Brain microvascular endothelial cell (primary cell): ENCODE results near the gene NFIB.

Source experiments
- DNase-seq: peaks from one replicate; pipeline ENCODE4 v3.0.0-alpha.2; 2020
- H3K27ac ChIP-seq: fragments of 250-450 bp; sonication (Bioruptor Pico); 2 replicates; pipeline ENCODE4 v1.5.1; 2020; ENCODE audit warnings: mild to moderate bottlenecking, moderate library complexity
- H3K27me3 ChIP-seq: fragments of 250-450 bp; sonication (Bioruptor Pico); replicated peaks from 2 replicates; pipeline ENCODE4 v1.5.1; 2020; ENCODE audit warnings: mild to moderate bottlenecking
- H3K36me3 ChIP-seq: fragments of 250-450 bp; sonication (Bioruptor Pico); replicated peaks from 2 replicates; pipeline ENCODE4 v1.5.1; 2020; ENCODE audit warnings: mild to moderate bottlenecking
- H3K4me3 ChIP-seq: 2 replicates; pipeline ENCODE4 v1.5.1; 2011; ENCODE audit warnings: low read depth, mild to moderate bottlenecking, control low read depth, low read length, moderate library complexity
- in situ Hi-C: cut with HindIII; loops from 2 replicates; pipeline ENCODE4 v1.10.0; 2017; ENCODE audit warnings: low sequenced_read_pairs, low pct_ligation_motif_present
- TF ChIP-seq, protein P1 (sequence below): IDR thresholded peaks from 2 replicates; pipeline ENCODE4 v1.5.1; 2011; ENCODE audit warnings: low read depth, mild to moderate bottlenecking, moderate library complexity, low read length, control low read depth, inconsistent platforms; ENCODE audit errors: missing control alignments

NFIB gene

DNA sequence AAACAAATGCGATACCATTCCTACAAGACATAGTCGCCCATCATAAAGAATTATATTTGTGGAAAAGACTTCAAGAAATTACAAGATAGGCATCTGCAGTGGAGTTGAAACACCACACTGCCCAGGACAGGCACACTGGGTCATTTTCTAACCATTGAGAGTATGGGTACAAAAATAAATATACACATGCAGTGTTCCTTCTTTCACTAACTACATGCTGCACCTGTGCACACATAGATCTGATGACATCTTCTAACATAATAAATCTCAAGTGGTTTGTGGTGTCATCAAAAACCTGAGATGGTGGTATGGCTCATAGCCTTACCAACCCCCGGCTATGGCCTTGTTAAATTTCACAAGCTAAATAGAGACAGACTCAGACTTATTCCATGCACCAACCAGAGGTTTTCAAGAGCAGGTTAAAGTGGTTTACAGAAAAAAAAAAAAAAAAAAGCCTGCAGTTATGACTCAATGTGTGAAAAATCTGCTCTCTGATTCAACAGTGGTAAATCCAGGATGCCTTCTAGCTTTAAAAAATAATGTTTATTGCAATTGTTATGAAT is 12.4 kb upstream of the NFIB start:
- TF ChIP-seq, protein P1, sequence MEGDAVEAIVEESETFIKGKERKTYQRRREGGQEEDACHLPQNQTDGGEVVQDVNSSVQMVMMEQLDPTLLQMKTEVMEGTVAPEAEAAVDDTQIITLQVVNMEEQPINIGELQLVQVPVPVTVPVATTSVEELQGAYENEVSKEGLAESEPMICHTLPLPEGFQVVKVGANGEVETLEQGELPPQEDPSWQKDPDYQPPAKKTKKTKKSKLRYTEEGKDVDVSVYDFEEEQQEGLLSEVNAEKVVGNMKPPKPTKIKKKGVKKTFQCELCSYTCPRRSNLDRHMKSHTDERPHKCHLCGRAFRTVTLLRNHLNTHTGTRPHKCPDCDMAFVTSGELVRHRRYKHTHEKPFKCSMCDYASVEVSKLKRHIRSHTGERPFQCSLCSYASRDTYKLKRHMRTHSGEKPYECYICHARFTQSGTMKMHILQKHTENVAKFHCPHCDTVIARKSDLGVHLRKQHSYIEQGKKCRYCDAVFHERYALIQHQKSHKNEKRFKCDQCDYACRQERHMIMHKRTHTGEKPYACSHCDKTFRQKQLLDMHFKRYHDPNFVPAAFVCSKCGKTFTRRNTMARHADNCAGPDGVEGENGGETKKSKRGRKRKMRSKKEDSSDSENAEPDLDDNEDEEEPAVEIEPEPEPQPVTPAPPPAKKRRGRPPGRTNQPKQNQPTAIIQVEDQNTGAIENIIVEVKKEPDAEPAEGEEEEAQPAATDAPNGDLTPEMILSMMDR, result no peak
- in situ Hi-C loops, result no loop called here
- Histone ChIP-seq H3K36me3 (no peaks in the 10 kb centered on the region), H3K27me3 (no peaks in the 10 kb centered on the region), H3K4me3 (no peak overlapping the region), H3K27ac (no peak overlapping the region)
- DNase-seq, result peak; percentile 16

DNA sequence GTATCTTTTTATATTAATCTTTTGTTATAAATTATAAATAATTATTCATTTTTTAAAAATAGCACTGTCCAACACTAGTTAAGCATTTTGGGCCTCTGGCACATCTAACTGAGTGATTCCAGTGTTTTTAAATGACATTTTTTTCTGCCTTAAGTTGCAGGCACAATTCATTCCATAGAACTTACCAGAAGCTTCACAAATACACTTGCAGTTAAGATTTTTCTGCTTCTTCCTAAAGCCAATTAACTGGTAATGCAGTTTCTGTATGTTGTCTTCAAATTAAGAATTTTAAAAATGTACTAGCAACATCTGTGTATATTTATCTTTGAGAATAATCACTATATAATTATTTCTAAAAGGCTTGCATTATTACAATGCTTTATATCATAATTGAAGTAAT is 11.2 kb upstream of the NFIB start:
- TF ChIP-seq, protein P1, result no peak
- no peaks in the 10 kb centered on the region for H3K27me3 ChIP-seq
- DNase-seq, result no peak
- no peak overlapping the region for H3K27ac ChIP-seq
- in situ Hi-C loops, result no loop called here
- H3K4me3 ChIP-seq, result no peak overlapping the region
- no peaks in the 10 kb centered on the region for H3K36me3 ChIP-seq

DNA sequence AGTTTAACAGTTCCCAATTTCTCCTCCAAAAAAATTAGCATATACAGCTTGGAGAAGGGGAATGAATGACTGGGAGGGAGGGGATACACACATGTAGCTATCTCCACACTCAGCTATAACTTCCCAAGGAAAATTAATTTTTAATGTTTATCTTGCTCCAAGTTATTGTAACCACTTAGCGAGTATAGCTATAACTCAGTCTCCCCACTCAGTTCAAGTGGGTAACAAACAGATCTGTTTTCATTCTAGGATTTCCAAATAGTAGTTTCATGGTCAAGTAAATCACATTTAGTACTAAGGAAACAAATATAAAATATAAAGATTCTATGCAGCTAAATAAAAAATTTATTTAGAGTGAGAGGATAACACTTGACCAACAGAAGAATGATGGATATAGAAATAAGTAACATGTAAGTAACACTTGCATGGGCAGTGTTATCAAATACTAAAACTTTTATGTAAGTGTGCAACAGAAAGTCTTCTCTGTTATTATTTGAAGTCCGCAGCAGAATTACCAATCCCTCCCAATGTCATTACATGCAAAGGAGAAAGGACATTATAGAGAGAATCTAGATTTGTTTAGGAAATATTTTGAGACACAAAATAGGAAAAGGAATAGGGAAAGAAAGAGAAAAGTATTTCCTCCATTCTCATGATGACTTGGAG is 10.2 kb upstream of the NFIB start:
- TF ChIP-seq, protein P1, result no peak
- H3K4me3 ChIP-seq, result no peak overlapping the region
- H3K36me3 ChIP-seq, result no peaks in the 10 kb centered on the region
- H3K27ac ChIP-seq, result no peak overlapping the region
- DNase-seq, result no peak
- no peaks in the 10 kb centered on the region for H3K27me3 ChIP-seq
- in situ Hi-C loops, result no loop called here

DNA sequence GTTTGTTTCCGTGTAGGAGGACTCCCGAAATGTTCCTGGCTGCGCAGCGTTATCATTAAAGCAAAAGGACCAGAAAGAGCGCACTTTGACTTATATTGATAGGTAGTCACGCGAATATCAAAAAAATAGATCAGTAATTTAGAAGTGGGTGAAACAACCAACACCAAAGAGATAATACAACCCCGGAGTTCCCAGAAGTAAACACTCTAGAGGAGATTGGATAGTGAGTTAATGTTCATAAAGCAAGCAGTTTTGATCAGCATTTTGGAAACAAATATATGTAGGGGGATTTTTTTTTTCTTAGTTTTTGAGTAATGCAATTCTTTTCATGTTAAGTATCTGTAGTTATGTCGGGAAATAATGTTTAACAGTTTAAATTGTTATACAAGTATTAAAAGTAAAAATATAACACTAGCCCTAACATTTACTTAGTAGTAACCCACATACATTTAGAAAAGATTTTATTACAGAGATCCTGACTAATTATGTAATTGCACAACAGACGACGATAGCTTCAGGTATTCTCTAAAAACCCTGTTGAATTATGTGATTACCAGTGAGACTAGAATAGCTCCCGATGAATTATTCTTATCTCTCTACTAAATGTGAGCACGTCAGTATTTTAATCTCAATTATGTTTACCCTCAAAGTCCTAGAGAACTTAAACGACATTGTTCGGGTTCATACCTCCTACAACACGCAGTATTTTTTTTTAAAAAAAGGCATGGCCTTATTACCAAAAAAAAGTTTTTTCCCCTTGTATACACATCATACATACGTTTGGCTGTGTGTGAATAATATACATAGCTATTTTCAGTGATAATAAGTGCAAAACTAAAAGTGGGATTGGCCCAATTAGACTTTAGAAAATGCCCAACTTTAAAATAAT is 9.4 kb upstream of the NFIB start:
- TF ChIP-seq, protein P1, result no peak
- no peaks in the 10 kb centered on the region for H3K36me3 ChIP-seq
- peak overlapping the region; percentile 81 for H3K27ac ChIP-seq
- DNase-seq, result no peak
- in situ Hi-C loops, result no loop called here
- peak overlapping the region; percentile 63 for H3K4me3 ChIP-seq
- H3K27me3 ChIP-seq, result no peaks in the 10 kb centered on the region

DNA sequence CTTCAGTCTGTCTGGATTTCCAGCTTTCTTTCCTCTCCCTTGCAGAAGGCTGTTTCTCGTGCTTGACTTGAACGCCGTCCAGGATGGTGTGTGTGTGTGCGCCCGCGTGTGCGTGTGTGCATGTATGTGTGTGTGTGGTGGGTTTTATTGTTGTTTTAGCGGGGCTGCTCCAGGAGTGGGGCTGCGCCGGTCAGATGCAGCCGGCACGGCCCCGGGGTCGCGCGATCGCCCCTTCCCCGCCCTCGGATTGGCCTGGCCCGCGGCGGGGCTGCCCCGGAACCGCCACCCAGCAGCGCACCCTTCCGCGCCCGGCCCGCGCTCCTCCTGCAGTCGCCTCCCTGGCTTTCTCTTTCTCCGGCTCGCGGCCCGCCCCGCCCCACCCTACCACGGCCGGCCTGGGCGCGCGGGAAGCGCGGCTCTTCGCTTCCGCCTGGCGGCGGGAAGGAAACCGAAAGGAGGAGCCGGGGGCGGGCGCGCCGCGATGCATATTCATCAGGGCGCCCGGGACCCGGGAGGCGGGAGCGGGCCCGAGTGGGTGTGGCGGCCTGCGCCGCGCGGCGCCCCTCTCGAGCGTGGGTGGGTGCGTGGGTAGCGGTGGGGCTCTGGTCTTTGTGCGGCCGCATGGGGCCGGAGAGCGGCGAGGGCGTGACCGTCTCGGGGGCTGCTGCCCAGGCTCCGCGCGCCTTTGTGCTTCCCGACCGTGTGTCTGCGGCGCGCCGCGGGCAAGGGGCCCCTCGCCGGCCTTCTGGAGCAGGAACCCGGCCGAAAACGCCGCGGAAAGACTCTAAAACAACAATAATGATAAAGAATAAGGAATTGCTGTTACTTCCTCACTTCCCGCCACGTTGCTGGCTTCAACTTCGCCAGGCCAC is 8.5 kb upstream of the NFIB start:
- TF ChIP-seq, protein P1, result peak; percentile 54
- Histone ChIP-seq H3K4me3 (peak overlapping the region; percentile 63), H3K27me3 (no peaks in the 10 kb centered on the region), H3K36me3 (no peaks in the 10 kb centered on the region), H3K27ac (peak overlapping the region; percentile 81)
- DNase-seq, result peak; percentile 85
- in situ Hi-C loops, result no loop called here
